IMR-90 (cell line): ENCODE results near the gene ZG16. TPM values are rescaled to one million over a fixed set of nuclear protein-coding genes. Genes with fewer than 3 reads are reported as not detected.

Experiments
- ATAC-seq: fragments of 200-7000 bp; cut with Tn5 transposase; 2 replicates; pipeline ENCODE4 v1.9.1; 2020; ENCODE audit warnings: low read depth, mild to moderate bottlenecking, moderate library complexity
- BruUV-seq: library from RNA; stranded (reverse); fragments of 400-500 nt; replicated peaks from 2 replicates; lab custom pipeline; 2021; lab: Mats Ljungman, UMichigan
- CTCF ChIA-PET: fragments of 300-600 bp; formaldehyde crosslinking; extraction: SDS; loops from one replicate; lab custom pipeline; 2021; ENCODE audit warnings: antibody characterized with exemption; lab: Yijun Ruan, JAX
- POLR2A ChIA-PET: fragments of 300-600 bp; sonication (Branson Sonifier 250); formaldehyde crosslinking; loops from one replicate; lab custom pipeline; 2022; ENCODE audit warnings: antibody characterized with exemption; ENCODE audit not compliant: unreplicated experiment; lab: Charles Lee
- DNase-seq: peaks from one replicate; pipeline ENCODE4 v3.0.0; 2013
- H2AFZ ChIP-seq: replicated peaks from 2 replicates; pipeline ENCODE3; 2013; ENCODE audit warnings: low read length, mild to moderate bottlenecking; ENCODE audit not compliant: poor library complexity
- H2AK5ac ChIP-seq: 2 replicates; pipeline ENCODE4 v1.6.1; 2013; ENCODE audit warnings: low read depth, low read length, inconsistent platforms
- H2AK9ac ChIP-seq: replicated peaks from 2 replicates; pipeline ENCODE3; 2013; ENCODE audit warnings: mild to moderate bottlenecking, low read depth, low read length, moderate library complexity; ENCODE audit not compliant: poor library complexity
- H2BK120ac ChIP-seq: 2 replicates; pipeline ENCODE4 v1.6.1; 2013; ENCODE audit warnings: low read depth, low read length, inconsistent platforms
- H2BK15ac ChIP-seq: 3 replicates; pipeline ENCODE4 v1.6.1; 2013; ENCODE audit warnings: low read depth, low read length, inconsistent platforms
- H2BK20ac ChIP-seq: 2 replicates; pipeline ENCODE4 v1.6.1; 2013; ENCODE audit warnings: low read depth, mild to moderate bottlenecking, inconsistent platforms, low read length, moderate library complexity
- H2BK5ac ChIP-seq: 2 replicates; pipeline ENCODE4 v1.6.1; 2013; ENCODE audit warnings: mild to moderate bottlenecking, low read depth, low read length, inconsistent platforms; ENCODE audit not compliant: poor library complexity, severe bottlenecking
- H3K14ac ChIP-seq: replicated peaks from 2 replicates; pipeline ENCODE4 v1.6.1; 2013; ENCODE audit warnings: low read depth, low read length, inconsistent platforms
- H3K18ac ChIP-seq: 2 replicates; pipeline ENCODE4 v1.6.1; 2013; ENCODE audit warnings: low read depth, low read length, control low read depth
- H3K23ac ChIP-seq: 2 replicates; pipeline ENCODE4 v1.6.1; 2013; ENCODE audit warnings: low read depth, low read length, inconsistent platforms
- H3K27ac ChIP-seq: 2 replicates; pipeline ENCODE4 v1.5.1; 2013; ENCODE audit warnings: mild to moderate bottlenecking, control low read depth, low read length; ENCODE audit not compliant: insufficient read depth
- H3K27me3 ChIP-seq: 2 replicates; pipeline ENCODE4 v1.6.1; 2013; ENCODE audit warnings: low read length; ENCODE audit not compliant: control insufficient read depth, insufficient read depth
- H3K36me3 ChIP-seq: 2 replicates; pipeline ENCODE4 v1.6.1; 2013; ENCODE audit warnings: low read length, mixed read lengths; ENCODE audit not compliant: control insufficient read depth, insufficient read depth
- H3K4ac ChIP-seq: 2 replicates; pipeline ENCODE4 v1.6.1; 2013; ENCODE audit warnings: low read depth, low read length, inconsistent platforms
- H3K4me1 ChIP-seq: 2 replicates; pipeline ENCODE4 v1.6.1; 2013; ENCODE audit warnings: low read length, mixed read lengths; ENCODE audit not compliant: control insufficient read depth, insufficient read depth
- H3K4me2 ChIP-seq: 2 replicates; pipeline ENCODE4 v1.6.1; 2013; ENCODE audit warnings: low read depth, mild to moderate bottlenecking, control low read depth, low read length, moderate library complexity
- H3K4me3 ChIP-seq: 2 replicates; pipeline ENCODE4 v1.5.1; 2013; ENCODE audit warnings: low read depth, mild to moderate bottlenecking, control low read depth, low read length, moderate library complexity; ENCODE audit not compliant: insufficient read depth
- H3K56ac ChIP-seq: 2 replicates; pipeline ENCODE4 v1.6.1; 2013; ENCODE audit warnings: low read length, inconsistent platforms; ENCODE audit not compliant: insufficient read depth; ENCODE audit errors: extremely low read depth
- H3K79me1 ChIP-seq, 2 experiments: 2 replicates each; pipeline ENCODE4 v1.6.1; 2013; ENCODE audit warnings: low read length in 2 of 2, inconsistent platforms in 1 of 2, low read depth in 1 of 2
- H3K9ac ChIP-seq: 2 replicates; pipeline ENCODE4 v1.6.1; 2013; ENCODE audit warnings: low read depth, low read length, control low read depth
- H3K9me1 ChIP-seq: 2 replicates; pipeline ENCODE4 v1.6.1; 2013; ENCODE audit warnings: low read length, inconsistent platforms; ENCODE audit not compliant: insufficient read depth
- H3K9me3 ChIP-seq: 2 replicates; pipeline ENCODE4 v1.6.1; 2013; ENCODE audit warnings: low read length; ENCODE audit not compliant: control insufficient read depth, insufficient read depth
- H4K20me1 ChIP-seq: 2 replicates; pipeline ENCODE4 v1.6.1; 2013; ENCODE audit warnings: low read length, inconsistent platforms; ENCODE audit not compliant: insufficient read depth
- H4K5ac ChIP-seq: 2 replicates; pipeline ENCODE4 v1.6.1; 2013; ENCODE audit warnings: mild to moderate bottlenecking, low read depth, low read length, control low read depth
- H4K8ac ChIP-seq, 2 experiments: 2 replicates each; pipeline ENCODE4 v1.6.1; 2013; ENCODE audit warnings: low read depth in 2 of 2, low read length in 2 of 2, control low read depth in 1 of 2, inconsistent platforms in 1 of 2
- H4K91ac ChIP-seq: 2 replicates; pipeline ENCODE4 v1.6.1; 2013; ENCODE audit warnings: low read depth, low read length, inconsistent platforms; ENCODE audit not compliant: insufficient read depth
- MXI1 ChIP-seq: IDR thresholded peaks from 2 replicates; pipeline ENCODE4 v1.6.1; 2012; ENCODE audit warnings: low read depth, mild to moderate bottlenecking, low read length, moderate library complexity, borderline replicate concordance
- RCOR1 ChIP-seq: IDR thresholded peaks from 2 replicates; pipeline ENCODE4 v1.6.1; 2012; ENCODE audit warnings: mild to moderate bottlenecking, low read length, improper control_type of control experiment; ENCODE audit not compliant: insufficient replicate concordance
- WGBS, 2 experiments: methylation state at CpG; one replicate each; pipeline versions ENCODE4 v1.1.5 to v1.1.7; 2013; ENCODE audit warnings: missing lambda C conversion rate in 2 of 2; ENCODE audit not compliant: insufficient read length in 1 of 2; ENCODE audit errors: extremely low coverage in 2 of 2; 5-methylcytosine and 5-hydroxymethylcytosine counted together
- dilution Hi-C: fragments of 300-500 bp; cut with HindIII; formaldehyde crosslinking; loops from one replicate; pipeline ENCODE4 v1.14.3; 2018; ENCODE audit warnings: low sequenced_read_pairs; ENCODE audit not compliant: unreplicated experiment
- in situ Hi-C: fragments of 300-500 bp; cut with MboI; formaldehyde crosslinking; loops from 3 replicates; pipeline ENCODE4 v1.14.3; 2019; ENCODE audit warnings: low sequenced_read_pairs, inconsistent platforms, mixed read lengths
- intact Hi-C: fragments of 100-400 bp; cut with micrococcal nuclease; formaldehyde crosslinking; loops from 2 replicates; pipeline ENCODE4 v1.10.0; 2022
- polyA plus RNA-seq, 3 experiments: library from polyadenylated mRNA; depleted of rRNA; stranded (reverse); fragments of >200 nt; gene quantifications; 2 replicates each; pipeline ENCODE4 v1.2.3, GENCODE V29; 2012; ENCODE audit warnings: low replicate concordance in 1 of 3
- total RNA-seq: library from RNA; depleted of rRNA; stranded (reverse); fragments of >200 nt; gene quantifications from 2 replicates; pipeline ENCODE4 v1.2.3, GENCODE V29; 2012

The ZG16 gene
- total and polyA plus RNA-seq, 2 of the 4 experiments (the other 2 are of a cell fraction) = not detected

DNA sequence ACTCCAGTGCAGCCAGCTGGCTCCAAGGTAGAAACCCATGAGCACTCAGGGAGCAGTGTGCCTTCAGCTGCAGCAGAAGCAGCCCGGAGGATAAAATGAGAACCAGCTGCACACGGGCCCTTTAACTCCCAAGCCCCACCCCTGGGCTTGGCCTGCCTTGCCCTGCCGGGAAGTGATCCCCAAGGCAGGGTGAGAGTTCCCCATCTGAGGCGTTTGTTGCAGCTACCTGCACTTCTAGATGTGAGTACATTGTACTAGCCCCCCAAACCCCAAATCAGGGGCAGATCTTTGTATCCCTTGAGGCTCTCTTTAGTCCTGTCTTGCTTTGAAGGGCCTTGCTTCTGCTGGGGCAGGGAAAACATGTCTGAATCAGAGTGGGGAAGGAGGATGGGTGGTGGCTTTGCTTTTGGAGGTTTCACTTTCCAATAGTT, 42.2 kb downstream of the ZG16 start, which contains the start of gene MVP:
Gene MVP (plus strand): TSS at position 192 of the 431 bp plus-strand sequence. CDS start 10,088 bp downstream, outside the sequence.
- no TSS peak for BruUV-seq
- H4K5ac ChIP-seq = peak within 1 kb of the TSS; percentile 88

More for the DNA sequence above, 42.2 kb downstream of the ZG16 start, which contains the start of gene MVP:
- Histone ChIP-seq H4K91ac (peak within 1 kb of the TSS; percentile 92), H3K18ac (peak within 1 kb of the TSS; percentile 66), H2BK120ac (peak within 1 kb of the TSS; percentile 76), H4K8ac (peak within 1 kb of the TSS; percentile 68 to 95; a peak in 3 of 4 replicates), H2AK9ac (peak within 1 kb of the TSS; percentile 100), H3K27me3 (no peaks in the 10 kb centered on the region), H2BK15ac (peak within 1 kb of the TSS; percentile 77; the same call in 2 of the 3 replicates), H3K4me1 (peaks cover 22% of the 10 kb centered on the region), H3K56ac (peak within 1 kb of the TSS; percentile 94), H3K9me1 (peaks cover 12% of the 10 kb centered on the region), H3K79me1 (peaks cover 18 to 59% of the 10 kb centered on the region in 2 experiments; a peak in 3 of 4 replicates), H4K20me1 (peaks cover 10% of the 10 kb centered on the region), H3K4me3 (peak within 1 kb of the TSS; percentile 85), H2BK20ac (0 out of 2 replicates have a peak within 1 kb of the TSS, but pooled peaks have one; percentile 16), H2AFZ (peak within 1 kb of the TSS; percentile 80), H3K4me2 (peak within 1 kb of the TSS; percentile 90), H3K9me3 (no peaks in the 10 kb centered on the region), H2BK5ac (peak within 1 kb of the TSS; percentile 86), H3K23ac (peak within 1 kb of the TSS; percentile 94; the same call in 1 of the 2 replicates), H3K9ac (peak within 1 kb of the TSS; percentile 88), H3K27ac (peak within 1 kb of the TSS; percentile 88), H3K14ac (peak within 1 kb of the TSS; percentile 99), H2AK5ac (peak within 1 kb of the TSS; percentile 97), H3K4ac (peak within 1 kb of the TSS; percentile 93), H3K36me3 (peaks cover 6% of the 10 kb centered on the region)
- in situ Hi-C loops = no loop called here
- TF ChIP-seq RCOR1 = no peak
- peak; percentile 52; the same call in 1 of the 2 replicates for TF ChIP-seq MXI1
- POLR2A ChIA-PET = no interaction called here
- CTCF ChIA-PET = interaction anchor here (1.8 kb wide), 1 partner anchor 28 kb away, joined by 6 read pairs; no protein-coding TSS in a partner anchor
- ATAC-seq (peak; percentile 36), DNase-seq (peak; percentile 57)
- WGBS, 2 experiments = 0% methylated on average over 1 of the region's 4 CpGs; no CpG with 5 or more reads in 1 of the 2 experiments
- dilution Hi-C loops = no loop called here
- intact Hi-C loops = loop anchor here (5.0 kb wide), 1 partner anchor 42 kb away; the partner anchor contains the start of gene CDIPT
